ENCODE data around the gene AUTS2. TPM values are rescaled to one million over a fixed set of nuclear protein-coding genes. Genes with fewer than 3 reads are reported as not detected.

AUTS2 gene
- total and polyA plus RNA-seq, 10 of the 15 experiments (the other 5 are each of a cell fraction or from before 2014, with no cell fraction given): 6.4 to 55.6 (median 21.6) TPM

- no peak for DNase-seq (ENCODE audit: low read depth, low spot score)
- in situ Hi-C loops (cut with MboI): no loop called here
Observed at GRCh38 chr7:70772891-70773290, 1174.6 kb downstream of the AUTS2 start.

More at GRCh38 chr7:70772891-70773290, 1174.6 kb downstream of the AUTS2 start:
- Histone ChIP-seq H3K4me3 (no peak overlapping the region), H3K9me3 (replicated peaks; ENCODE audit: control insufficient read depth, insufficient read depth, low read length) (no peaks in the 10 kb centered on the region), H3K36me3 (ENCODE audit: control insufficient read depth in 2 of 2, insufficient read depth in 2 of 2, low read length in 1 of 2) (peaks cover 13 to 15% of the 10 kb centered on the region in 2 experiments), H3K27me3 (replicated peaks in 1 of 2; ENCODE audit: control insufficient read depth in 2 of 2, insufficient read depth in 2 of 2, low read length in 1 of 2) (no peaks in the 10 kb centered on the region), H3K4me2 (ENCODE audit: control insufficient read depth, insufficient read depth) (no peak overlapping the region), H3K27ac (ENCODE audit: control insufficient read depth, insufficient read depth) (no peak overlapping the region), H4K20me1 (ENCODE audit: control insufficient read depth, insufficient read depth) (no peaks in the 10 kb centered on the region), H3K4me1 (ENCODE audit: control insufficient read depth, insufficient read depth, low read length) (peaks cover 11% of the 10 kb centered on the region), H3K79me2 (ENCODE audit: control insufficient read depth, insufficient read depth, low read length) (peaks cover 8% of the 10 kb centered on the region; the same call in 1 of the 2 replicates), H2AFZ (ENCODE audit: control insufficient read depth, low read depth, low read length) (no peak overlapping the region), H3K9ac (ENCODE audit: control insufficient read depth, insufficient read depth, low read length) (no peak overlapping the region)
- no peak for FAIRE-seq
- CTCF ChIA-PET: interaction anchor here (0.9 to 7.0 kb wide), 6 partner anchors 9 to 75 kb away, joined by 4 to 131 read pairs (median 12); no protein-coding TSS in a partner anchor
- no peak for TF ChIP-seq CHD4 (IDR thresholded peaks at IDR 0.05)
- TF ChIP-seq PAX5 (IDR thresholded peaks at IDR 0.05; ENCODE audit: borderline replicate concordance, low read depth, low read length): no peak
- TF ChIP-seq YBX1 (IDR thresholded peaks at IDR 0.05): no peak
- no peak for TF ChIP-seq CBX5 (IDR thresholded peaks at IDR 0.05; ENCODE audit: low read depth)
- TF ChIP-seq DPF2 (IDR thresholded peaks at IDR 0.05): no peak
- TF ChIP-seq, protein P1, sequence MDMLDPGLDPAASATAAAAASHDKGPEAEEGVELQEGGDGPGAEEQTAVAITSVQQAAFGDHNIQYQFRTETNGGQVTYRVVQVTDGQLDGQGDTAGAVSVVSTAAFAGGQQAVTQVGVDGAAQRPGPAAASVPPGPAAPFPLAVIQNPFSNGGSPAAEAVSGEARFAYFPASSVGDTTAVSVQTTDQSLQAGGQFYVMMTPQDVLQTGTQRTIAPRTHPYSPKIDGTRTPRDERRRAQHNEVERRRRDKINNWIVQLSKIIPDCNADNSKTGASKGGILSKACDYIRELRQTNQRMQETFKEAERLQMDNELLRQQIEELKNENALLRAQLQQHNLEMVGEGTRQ (IDR thresholded peaks at IDR 0.05; ENCODE audit: borderline replicate concordance, low read depth, low read length): no peak
- TF ChIP-seq ATF7 (IDR thresholded peaks at IDR 0.05; ENCODE audit: low read depth): no peak
- TF ChIP-seq KDM1A (IDR thresholded peaks at IDR 0.05; ENCODE audit: borderline replicate concordance): no peak
- TF ChIP-seq BRCA1 (IDR thresholded peaks at IDR 0.05; ENCODE audit: low read depth, low read length): no peak
- TF ChIP-seq SIX5 (IDR thresholded peaks at IDR 0.05; ENCODE audit: low read depth, low read length, severe bottlenecking): no peak
- no peak for TF ChIP-seq SMC3 (IDR thresholded peaks at IDR 0.05; ENCODE audit: borderline replicate concordance, low read length)
- WGBS (ENCODE audit: insufficient coverage, insufficient replicate concordance, low lambda C conversion rate, missing lambda C conversion rate): 80% methylated on average over 4 of the region's 4 CpGs
- POLR2A ChIA-PET: interaction anchor here (0.6 to 1.2 kb wide), 2 partner anchors 20 to 50 kb away, joined by 3 read pairs; no protein-coding TSS in a partner anchor
- RAD21 ChIA-PET (ENCODE audit: unreplicated experiment): interaction anchor here (0.7 to 7.5 kb wide), 6 partner anchors 8 to 79 kb away, joined by 3 to 125 read pairs (median 4); no protein-coding TSS in a partner anchor
- SMC1A ChIA-PET (ENCODE audit: uncharacterized antibody, unreplicated experiment): interaction anchor here (1.2 to 12.4 kb wide), 5 partner anchors 8 to 72 kb away, joined by 3 to 177 read pairs (median 114); no protein-coding TSS in a partner anchor
- no TSS peak for BruUV-seq (replicated peaks)
- intact Hi-C loops (cut with micrococcal nuclease; ENCODE audit: unreplicated experiment): no loop called here
- no peak for ATAC-seq

Measured in GM12878 (cell line).